Tibial artery (tissue), 4 donors: ENCODE measurements around the gene EHD1.

ENCODE experiments used
- DNase-seq, 2 donors: peaks; one replicate each; pipeline ENCODE4 v3.0.0-alpha.2; 2019
- H3K27ac ChIP-seq, 2 donors: fragments of 200-600 bp; sonication (generic) in 1 of 2; 1 replicate in 1 of 2; 2 replicates in 1 of 2; pipeline ENCODE4 v1.5.1; 2018 to 2019; ENCODE audit warnings: mild to moderate bottlenecking in 1 of 2
- H3K27me3 ChIP-seq, 2 donors: fragments of 200-600 bp; sonication (generic) in 1 of 2; one replicate each; pipeline versions ENCODE4 v1.5.1 to v1.6.0; 2016 to 2019
- H3K36me3 ChIP-seq, 3 donors: fragments of 200-600 bp; sonication (generic) in 2 of 3; one replicate each; pipeline ENCODE4 v1.5.1; 2016 to 2019; ENCODE audit warnings: mild to moderate bottlenecking in 2 of 3
- H3K4me1 ChIP-seq, 4 donors: fragments of 200-600 bp; sonication (generic) in 2 of 4; 1 replicate in 3 of 4; 2 replicates in 1 of 4; pipeline ENCODE4 v1.5.1; 2016 to 2019
- H3K4me3 ChIP-seq, 2 donors: fragments of 200-600 bp; sonication (generic) in 1 of 2; 1 replicate in 1 of 2; 2 replicates in 1 of 2; pipeline ENCODE4 v1.5.1; 2018 to 2019; ENCODE audit warnings: mild to moderate bottlenecking in 2 of 2
- H3K9me3 ChIP-seq, 3 donors: fragments of 200-600 bp; sonication (generic) in 1 of 3; one replicate each; pipeline ENCODE4 v1.5.1; 2016 to 2019
- intact Hi-C: fragments of 100-400 bp; cut with DNase I; formaldehyde crosslinking; loops from one replicate; pipeline ENCODE4 v1.15.0; 2023; ENCODE audit warnings: low total_unique reads
- TF ChIP-seq, protein P1 (sequence below), 2 experiments: fragments of 200-600 bp in 1 of 2; fragments of 450-650 bp in 1 of 2; IDR thresholded peaks; one replicate each; pipeline ENCODE4 v1.5.1; 2017 to 2019; ENCODE audit warnings: antibody characterized with exemption in 2 of 2, mild to moderate bottlenecking in 1 of 2, moderate library complexity in 1 of 2

The EHD1 gene

DNA sequence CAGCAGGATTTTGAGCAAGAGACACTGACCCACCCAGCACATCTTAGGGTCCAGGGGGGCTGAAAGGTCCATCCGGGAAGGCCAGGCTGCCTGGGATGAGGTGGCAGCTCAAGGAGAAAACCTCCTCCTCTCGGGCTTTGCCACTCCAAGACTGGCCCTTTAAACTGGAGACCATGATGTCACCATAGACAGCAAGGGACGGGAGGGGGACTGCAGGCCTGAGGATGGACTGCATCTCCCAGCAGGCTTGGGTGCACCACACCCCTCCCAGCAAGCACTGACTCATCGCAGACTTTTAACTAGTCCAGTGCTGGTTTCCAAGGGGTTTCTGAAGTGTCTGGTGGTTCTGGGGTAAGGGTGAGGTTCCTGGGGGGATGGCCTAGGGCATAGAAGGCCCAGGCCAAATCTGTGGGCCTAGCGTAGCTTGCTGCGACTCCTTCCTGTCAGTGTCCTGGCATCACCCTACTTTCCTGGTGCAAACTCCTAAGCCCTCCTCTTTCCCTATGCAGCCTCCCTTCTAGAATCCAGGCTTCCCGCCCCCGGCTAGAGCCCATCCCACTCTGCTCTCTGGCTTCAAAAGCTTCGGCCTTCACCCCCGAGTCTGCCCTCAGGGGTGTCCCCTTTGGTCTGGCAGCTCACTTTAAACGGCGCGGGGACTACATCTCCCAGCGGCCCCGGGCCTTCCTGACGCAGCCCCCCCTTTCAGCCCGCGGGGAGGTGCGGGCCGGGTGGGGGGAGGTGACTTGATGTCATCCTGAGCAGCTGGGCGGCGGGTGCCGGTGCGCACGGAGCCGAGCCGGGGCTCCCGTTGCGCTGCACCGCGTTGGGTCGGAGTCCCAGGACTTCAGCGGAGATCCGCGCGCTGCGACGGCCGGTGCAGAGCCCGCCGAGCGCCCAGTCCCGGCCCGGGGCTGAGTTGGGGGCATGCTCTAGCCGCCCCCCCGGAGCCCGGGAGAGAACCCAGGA is 45.8 kb upstream of the EHD1 start, which contains the start of gene PPP2R5B:
TSS of gene PPP2R5B (plus strand) at position 746 of the 966 bp plus-strand sequence. CDS start 1,046 bp downstream, outside the sequence.
- peaks cover 3 to 25% (median 24%) of the 10 kb centered on the region in 3 donors for H3K36me3 ChIP-seq
- H3K27me3 ChIP-seq = no peaks in the 10 kb centered on the region
- intact Hi-C loops = loop anchor here (10.0 kb wide), 1 partner anchor 191 kb away; the partner anchor contains the start of genes TM7SF2 and ZNHIT2
- peaks cover 0 to 24% (median 21%) of the 10 kb centered on the region in 4 donors for H3K4me1 ChIP-seq
- no peaks in the 10 kb centered on the region for H3K9me3 ChIP-seq
- peak within 1 kb of the TSS; percentile 84 to 97 for H3K4me3 ChIP-seq
- peak; percentile 96 to 97 for DNase-seq
- H3K27ac ChIP-seq = peak within 1 kb of the TSS; percentile 93
- TF ChIP-seq, protein P1, sequence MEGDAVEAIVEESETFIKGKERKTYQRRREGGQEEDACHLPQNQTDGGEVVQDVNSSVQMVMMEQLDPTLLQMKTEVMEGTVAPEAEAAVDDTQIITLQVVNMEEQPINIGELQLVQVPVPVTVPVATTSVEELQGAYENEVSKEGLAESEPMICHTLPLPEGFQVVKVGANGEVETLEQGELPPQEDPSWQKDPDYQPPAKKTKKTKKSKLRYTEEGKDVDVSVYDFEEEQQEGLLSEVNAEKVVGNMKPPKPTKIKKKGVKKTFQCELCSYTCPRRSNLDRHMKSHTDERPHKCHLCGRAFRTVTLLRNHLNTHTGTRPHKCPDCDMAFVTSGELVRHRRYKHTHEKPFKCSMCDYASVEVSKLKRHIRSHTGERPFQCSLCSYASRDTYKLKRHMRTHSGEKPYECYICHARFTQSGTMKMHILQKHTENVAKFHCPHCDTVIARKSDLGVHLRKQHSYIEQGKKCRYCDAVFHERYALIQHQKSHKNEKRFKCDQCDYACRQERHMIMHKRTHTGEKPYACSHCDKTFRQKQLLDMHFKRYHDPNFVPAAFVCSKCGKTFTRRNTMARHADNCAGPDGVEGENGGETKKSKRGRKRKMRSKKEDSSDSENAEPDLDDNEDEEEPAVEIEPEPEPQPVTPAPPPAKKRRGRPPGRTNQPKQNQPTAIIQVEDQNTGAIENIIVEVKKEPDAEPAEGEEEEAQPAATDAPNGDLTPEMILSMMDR (IDR thresholded peaks at IDR 0.05) = no peak

DNA sequence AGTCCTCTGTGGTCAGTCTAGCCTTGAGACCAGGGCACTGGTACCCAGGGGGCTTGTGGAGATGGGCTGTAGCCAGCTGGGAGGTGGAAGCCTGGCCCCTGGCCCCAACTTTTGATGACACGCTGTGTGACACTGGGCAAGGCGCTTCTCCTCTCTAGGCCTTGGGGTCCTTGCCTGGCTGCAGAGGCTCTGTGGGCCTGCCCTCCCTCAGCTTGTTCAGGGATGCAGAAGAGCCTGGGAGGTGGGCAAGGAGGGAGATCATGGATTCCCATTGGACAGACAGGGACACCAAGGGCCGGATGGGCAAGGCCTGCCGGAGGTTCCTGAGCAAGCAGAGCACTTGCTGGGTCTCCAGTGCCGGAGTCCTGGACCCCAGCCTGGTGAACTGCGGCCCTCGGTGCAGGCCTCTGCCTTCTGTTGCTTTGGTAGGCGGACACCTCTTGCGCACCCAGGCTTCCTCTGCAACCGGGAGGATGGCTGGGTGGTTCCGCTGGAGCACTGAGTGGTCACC is 44.8 kb upstream of the EHD1 start:
- Histone ChIP-seq H3K27ac (peak overlapping the region; percentile 93), H3K4me3 (peak overlapping the region in 1 of 2 donors; percentile 97), H3K9me3 (no peaks in the 10 kb centered on the region), H3K27me3 (no peaks in the 10 kb centered on the region), H3K4me1 (peaks cover 0 to 31% (median 24%) of the 10 kb centered on the region in 4 donors), H3K36me3 (peaks cover 0 to 18% (median 15%) of the 10 kb centered on the region in 3 donors)
- intact Hi-C loops = loop anchor here (10.0 kb wide), 1 partner anchor 192 kb away; the partner anchor contains the start of genes TM7SF2 and ZNHIT2
- TF ChIP-seq, protein P1 (IDR thresholded peaks at IDR 0.05) = no peak
- no peak for DNase-seq

DNA sequence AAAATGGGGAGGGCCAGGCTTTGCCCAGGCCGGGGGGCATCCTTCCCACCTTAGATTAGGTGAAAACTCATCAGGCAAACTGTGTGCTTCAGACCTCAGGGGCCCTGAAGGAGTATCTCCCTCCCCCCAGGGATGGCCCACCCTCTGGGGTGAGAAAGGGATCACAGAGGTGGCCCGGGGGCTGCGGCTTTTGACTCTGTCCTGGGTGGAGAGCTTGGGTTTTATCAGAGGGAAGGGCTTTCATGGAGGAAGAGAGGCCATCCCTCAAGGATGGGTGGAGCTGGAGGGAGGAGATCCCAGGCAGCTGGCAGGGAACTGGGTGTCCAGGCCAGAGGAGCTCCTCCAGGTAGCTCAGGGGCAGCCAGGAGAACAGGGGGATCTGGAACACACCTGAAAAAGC is 43.0 kb upstream of the EHD1 start:
- Histone ChIP-seq H3K4me3 (no peak overlapping the region), H3K27ac (no peak overlapping the region), H3K4me1 (peaks cover 0 to 36% (median 27%) of the 10 kb centered on the region in 4 donors), H3K9me3 (no peaks in the 10 kb centered on the region), H3K36me3 (peaks cover 0 to 1% (median 0%) of the 10 kb centered on the region in 3 donors), H3K27me3 (no peaks in the 10 kb centered on the region)
- intact Hi-C loops = loop anchor here (10.0 kb wide), 1 partner anchor 193 kb away; the partner anchor contains the start of genes TM7SF2 and ZNHIT2
- TF ChIP-seq, protein P1 (IDR thresholded peaks at IDR 0.05) = no peak
- DNase-seq = no peak

DNA sequence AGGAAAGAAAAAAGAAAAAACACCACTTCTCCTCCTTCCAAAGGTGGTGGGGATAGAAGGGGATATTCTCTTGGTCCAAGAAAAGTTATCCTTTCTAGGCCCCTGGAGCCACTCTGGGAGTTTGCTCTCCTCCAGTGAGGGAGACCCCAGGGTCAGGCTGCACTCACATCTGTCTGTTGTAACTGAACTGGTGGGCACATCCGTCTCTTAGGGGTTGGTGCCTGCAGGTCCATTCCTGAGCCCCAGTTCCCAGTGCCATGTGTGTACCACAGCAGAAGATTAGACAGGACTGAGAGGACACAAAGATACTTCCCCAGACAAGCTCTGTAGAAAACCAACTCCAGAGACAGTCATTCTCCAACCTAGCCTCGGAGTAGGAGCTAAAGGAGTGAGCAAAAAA is 41.7 kb upstream of the EHD1 start:
- intact Hi-C loops = loop anchor here (10.0 kb wide), 1 partner anchor 195 kb away; the partner anchor contains the start of genes TM7SF2 and ZNHIT2
- no peak for DNase-seq
- TF ChIP-seq, protein P1 (IDR thresholded peaks at IDR 0.05) = no peak

DNA sequence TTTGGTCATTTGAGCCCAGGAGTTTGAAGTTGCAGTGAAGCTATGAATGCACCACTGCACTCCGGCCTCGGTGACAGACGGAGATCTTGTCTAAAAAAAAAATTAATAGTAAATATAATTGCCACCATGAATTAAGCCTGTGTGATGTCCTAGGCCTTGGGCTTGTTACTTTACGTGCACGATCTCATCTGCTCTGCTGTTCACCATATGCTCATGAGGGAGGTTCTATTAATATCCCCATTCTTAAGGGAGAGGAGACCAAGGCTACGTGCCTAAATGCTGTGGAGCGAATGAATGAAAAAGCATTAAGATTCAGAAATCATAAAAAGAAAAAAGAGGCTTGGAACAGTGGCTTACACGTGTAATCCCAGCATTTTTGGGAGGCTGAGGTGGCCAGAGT is 41.2 kb upstream of the EHD1 start:
- Histone ChIP-seq H3K36me3 (peaks cover 0 to under 1% (median 0%) of the 10 kb centered on the region in 3 donors), H3K27me3 (no peaks in the 10 kb centered on the region), H3K27ac (no peak overlapping the region), H3K9me3 (no peaks in the 10 kb centered on the region), H3K4me3 (no peak overlapping the region), H3K4me1 (peaks cover 0 to 36% (median 25%) of the 10 kb centered on the region in 4 donors)
- no peak for DNase-seq
- TF ChIP-seq, protein P1 (IDR thresholded peaks at IDR 0.05) = no peak
- intact Hi-C loops = loop anchor here (10.0 kb wide), 1 partner anchor 195 kb away; the partner anchor contains the start of genes TM7SF2 and ZNHIT2

More for the DNA sequence above, 41.7 kb upstream of the EHD1 start:
- no peaks in the 10 kb centered on the region for H3K36me3 ChIP-seq
- H3K27ac ChIP-seq = no peak overlapping the region
- no peak overlapping the region for H3K4me3 ChIP-seq
- H3K27me3 ChIP-seq = no peaks in the 10 kb centered on the region
- H3K4me1 ChIP-seq = peaks cover 0 to 36% (median 26%) of the 10 kb centered on the region in 4 donors
- H3K9me3 ChIP-seq = no peaks in the 10 kb centered on the region
